Testis (tissue), 3 donors: ENCODE measurements around the gene POLR3E. TPM values are rescaled to one million over a fixed set of nuclear protein-coding genes. Genes with fewer than 3 reads are reported as not detected.
A peak's percentile ranks its signal among the peaks of the same experiment; 100 is the strongest.

Source experiments
- DNase-seq: peaks from one replicate; pipeline ENCODE4 v3.0.0-alpha.2; 2019
- H3K27ac ChIP-seq, 2 donors: fragments of 200-600 bp; sonication (generic); one replicate each; pipeline ENCODE4 v1.5.1; 2019
- H3K27me3 ChIP-seq: fragments of 200-600 bp; sonication (generic); one replicate; pipeline ENCODE4 v1.5.1; 2019
- H3K36me3 ChIP-seq: fragments of 200-600 bp; sonication (generic); one replicate; pipeline ENCODE4 v1.5.1; 2017; ENCODE audit warnings: low read depth; ENCODE audit errors: missing control alignments
- H3K4me1 ChIP-seq: fragments of 200-600 bp; sonication (generic); one replicate; pipeline ENCODE4 v1.5.1; 2019
- H3K4me3 ChIP-seq, 2 donors: fragments of 200-600 bp; sonication (generic); one replicate each; pipeline ENCODE4 v1.5.1; 2017 to 2019
- H3K9me3 ChIP-seq: fragments of 200-600 bp; sonication (generic); one replicate; pipeline ENCODE4 v1.5.1; 2017
- POLR2A ChIP-seq: fragments of 450-650 bp; IDR thresholded peaks from one replicate; pipeline ENCODE4 v1.6.1; 2017; ENCODE audit warnings: antibody characterized with exemption, mild to moderate bottlenecking, moderate library complexity
- WGBS, 2 donors: methylation state at CpG; one replicate each; pipeline ENCODE4 v1.1.5; 2018; 5-methylcytosine and 5-hydroxymethylcytosine counted together
- intact Hi-C: fragments of 100-400 bp; cut with DNase I; formaldehyde crosslinking; loops from one replicate; pipeline ENCODE4 v1.15.1; 2023; ENCODE audit warnings: low total_unique reads
- polyA plus RNA-seq: library from polyadenylated mRNA; stranded (reverse); fragments of 350-450 nt; fragmentation: Illumina TruSeq; extraction: RNeasy Lipid Tissue Mini Kit (QIAGEN cat#74804); gene quantifications from one replicate; pipeline ENCODE4 v1.2.3, GENCODE V29; 2014; ENCODE audit warnings: low read depth, low replicate concordance; ENCODE audit not compliant: insufficient read depth
- total RNA-seq, 2 donors: library from RNA; depleted of rRNA; stranded (reverse); fragments of >200 nt; gene quantifications; one replicate each; pipeline ENCODE4 v1.2.3, GENCODE V29; 2016
- TF ChIP-seq, protein P1 (sequence below), 3 experiments: fragments of 450-650 bp in 2 of 3; fragments of 200-600 bp in 1 of 3; sonication (generic) in 1 of 3; IDR thresholded peaks; one replicate each; pipeline ENCODE4 v1.5.1; 2016 to 2019; ENCODE audit warnings: antibody characterized with exemption in 3 of 3, mild to moderate bottlenecking in 2 of 3, moderate library complexity in 1 of 3

POLR3E gene
- total and polyA plus RNA-seq, 3 donors from 2014 or later: 59.4 to 76.2 (median 61.7) TPM

DNA sequence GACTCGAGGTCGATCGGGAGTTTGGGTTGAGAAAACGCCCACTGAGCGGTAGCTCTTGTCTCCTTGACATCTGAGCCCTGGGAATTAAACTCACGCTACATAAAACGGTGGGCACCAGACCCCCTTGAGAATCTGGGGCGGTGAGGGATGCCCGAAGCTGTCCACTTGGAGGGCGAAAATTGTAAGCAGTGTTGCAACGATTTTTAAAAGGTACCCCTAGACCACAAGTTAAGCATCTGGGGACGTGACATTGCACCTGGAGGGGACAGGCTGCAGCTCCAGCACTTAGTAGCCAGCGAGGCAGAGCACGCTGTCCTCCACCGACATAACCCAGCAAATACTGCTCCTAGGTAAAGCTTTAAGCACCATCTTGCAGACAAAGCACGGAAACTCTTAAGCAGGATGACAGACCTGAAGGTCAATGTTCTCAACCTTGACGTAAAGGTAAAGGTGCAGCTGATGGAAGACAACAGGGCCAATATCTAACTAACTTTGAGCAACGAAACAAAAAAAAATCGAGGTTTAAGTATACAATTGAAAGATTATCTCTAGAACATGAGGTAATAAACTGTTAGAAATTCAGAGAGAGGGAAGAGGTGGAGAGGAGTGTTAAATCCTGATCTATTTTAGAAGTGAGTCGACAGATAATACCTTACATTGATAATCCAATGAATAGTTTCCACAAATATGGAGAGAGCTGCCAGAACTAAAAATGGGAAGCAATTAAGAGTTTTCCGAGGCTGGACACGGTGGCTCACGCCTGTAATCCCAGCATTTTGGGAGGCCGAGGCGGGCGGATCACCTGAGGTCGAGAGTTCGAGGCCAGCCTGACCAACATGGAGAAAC, 78.1 kb downstream of the POLR3E start:
- intact Hi-C loops: no loop called here
- Histone ChIP-seq H3K27ac (peak overlapping the region; percentile 72 to 86), H3K27me3 (no peaks in the 10 kb centered on the region), H3K4me3 (peak overlapping the region; percentile 78 to 88), H3K36me3 (no peaks in the 10 kb centered on the region), H3K4me1 (peaks cover 8% of the 10 kb centered on the region), H3K9me3 (no peaks in the 10 kb centered on the region)
- peak; percentile 17 for DNase-seq
- TF ChIP-seq, protein P1, sequence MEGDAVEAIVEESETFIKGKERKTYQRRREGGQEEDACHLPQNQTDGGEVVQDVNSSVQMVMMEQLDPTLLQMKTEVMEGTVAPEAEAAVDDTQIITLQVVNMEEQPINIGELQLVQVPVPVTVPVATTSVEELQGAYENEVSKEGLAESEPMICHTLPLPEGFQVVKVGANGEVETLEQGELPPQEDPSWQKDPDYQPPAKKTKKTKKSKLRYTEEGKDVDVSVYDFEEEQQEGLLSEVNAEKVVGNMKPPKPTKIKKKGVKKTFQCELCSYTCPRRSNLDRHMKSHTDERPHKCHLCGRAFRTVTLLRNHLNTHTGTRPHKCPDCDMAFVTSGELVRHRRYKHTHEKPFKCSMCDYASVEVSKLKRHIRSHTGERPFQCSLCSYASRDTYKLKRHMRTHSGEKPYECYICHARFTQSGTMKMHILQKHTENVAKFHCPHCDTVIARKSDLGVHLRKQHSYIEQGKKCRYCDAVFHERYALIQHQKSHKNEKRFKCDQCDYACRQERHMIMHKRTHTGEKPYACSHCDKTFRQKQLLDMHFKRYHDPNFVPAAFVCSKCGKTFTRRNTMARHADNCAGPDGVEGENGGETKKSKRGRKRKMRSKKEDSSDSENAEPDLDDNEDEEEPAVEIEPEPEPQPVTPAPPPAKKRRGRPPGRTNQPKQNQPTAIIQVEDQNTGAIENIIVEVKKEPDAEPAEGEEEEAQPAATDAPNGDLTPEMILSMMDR (IDR thresholded peaks at IDR 0.05): no peak
- no peak for TF ChIP-seq POLR2A
- WGBS, 2 donors: 28 to 33% methylated on average over 26 to 28 of the region's 28 CpGs

DNA sequence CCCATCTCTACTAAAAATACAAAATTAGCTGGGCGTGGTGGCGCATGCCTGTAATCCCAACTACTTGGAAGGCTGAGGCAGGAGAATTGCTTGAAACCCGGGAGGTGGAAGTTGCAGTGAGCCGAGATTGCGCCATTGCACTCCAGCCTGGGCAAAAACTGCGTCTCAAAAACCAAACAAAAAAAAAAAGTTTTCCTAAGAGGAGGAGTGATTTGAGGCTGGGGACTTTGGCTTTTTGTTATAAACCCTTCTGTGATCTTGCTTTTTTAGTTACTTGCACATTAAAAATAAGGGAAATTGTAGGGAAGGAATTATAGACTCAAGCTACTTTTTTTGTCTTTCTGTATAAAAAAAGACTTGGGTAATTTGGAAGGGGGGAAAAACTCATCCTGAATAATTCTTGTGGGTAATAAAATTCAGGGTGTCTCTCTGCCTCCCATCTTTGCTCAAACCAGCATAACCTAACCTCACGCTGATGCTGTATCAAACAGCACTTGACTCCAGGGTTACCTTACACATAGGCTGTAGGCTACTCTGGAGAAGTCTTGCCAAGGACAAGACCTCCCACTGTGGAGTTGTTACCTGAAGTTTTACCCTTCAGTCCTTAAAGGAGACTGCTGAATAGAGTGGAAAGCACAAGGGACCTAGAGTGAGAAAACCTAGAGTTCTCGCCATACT, 78.9 kb downstream of the POLR3E start:
- intact Hi-C loops: no loop called here
- peaks cover 8% of the 10 kb centered on the region for H3K4me1 ChIP-seq
- TF ChIP-seq POLR2A: no peak
- TF ChIP-seq, protein P1 (IDR thresholded peaks at IDR 0.05): no peak
- H3K27me3 ChIP-seq: no peaks in the 10 kb centered on the region
- no peak for DNase-seq
- no peaks in the 10 kb centered on the region for H3K36me3 ChIP-seq
- H3K27ac ChIP-seq: no peak overlapping the region
- 65 to 79% methylated on average over 8 of the region's 8 CpGs for WGBS, 2 donors
- H3K4me3 ChIP-seq: peak overlapping the region in 1 of 2 donors; percentile 78
- no peaks in the 10 kb centered on the region for H3K9me3 ChIP-seq

DNA sequence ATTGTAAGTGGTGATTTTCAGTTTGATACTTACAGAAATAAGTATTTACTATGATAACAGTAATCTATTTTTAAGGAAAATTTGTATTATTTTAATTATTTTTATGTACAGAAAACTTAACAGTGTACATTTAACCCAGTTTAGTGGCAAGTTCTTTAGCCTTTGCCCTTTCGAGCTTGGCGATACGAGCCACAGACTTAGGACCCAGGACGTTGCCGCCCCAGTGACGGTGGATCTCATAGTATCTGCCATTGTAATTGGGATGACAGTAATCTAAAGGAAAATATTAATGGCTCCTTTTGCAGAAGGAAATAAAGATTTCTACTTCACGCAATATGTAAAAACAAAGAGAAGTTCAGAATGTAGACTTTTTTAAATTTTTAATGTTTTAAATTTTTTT, 82.4 kb downstream of the POLR3E start:
- intact Hi-C loops: no loop called here
- TF ChIP-seq, protein P1 (IDR thresholded peaks at IDR 0.05): no peak
- TF ChIP-seq POLR2A: no peak
- 96 to 97% methylated on average over 7 of the region's 7 CpGs for WGBS, 2 donors
- no peak for DNase-seq
- Histone ChIP-seq H3K4me1 (peaks cover 4% of the 10 kb centered on the region), H3K4me3 (no peak overlapping the region), H3K27me3 (no peaks in the 10 kb centered on the region), H3K27ac (no peak overlapping the region), H3K9me3 (no peaks in the 10 kb centered on the region), H3K36me3 (no peaks in the 10 kb centered on the region)

DNA sequence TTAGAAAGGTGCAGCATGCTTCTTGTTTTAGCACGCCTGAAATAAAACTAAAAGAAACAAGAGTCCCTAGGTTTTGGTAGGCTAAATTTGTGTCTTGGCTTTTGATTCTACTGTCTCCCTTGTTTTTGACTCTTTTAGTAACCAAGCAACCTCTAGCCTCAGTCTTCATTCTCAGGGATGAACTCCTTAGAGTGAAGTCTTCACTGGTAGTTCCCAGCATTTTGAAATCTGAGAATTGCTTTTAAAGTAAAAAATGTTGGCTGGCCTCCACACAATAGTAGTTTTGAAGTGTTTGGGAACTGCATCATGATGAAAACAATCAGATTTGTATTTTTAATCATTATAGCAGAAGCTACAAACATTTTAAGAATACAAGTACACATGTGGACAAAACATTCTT, 83.3 kb downstream of the POLR3E start:
- intact Hi-C loops: no loop called here
- Histone ChIP-seq H3K27ac (no peak overlapping the region), H3K27me3 (no peaks in the 10 kb centered on the region)

More for the DNA sequence above, 83.3 kb downstream of the POLR3E start:
- Histone ChIP-seq H3K4me3 (no peak overlapping the region), H3K9me3 (no peaks in the 10 kb centered on the region), H3K36me3 (no peaks in the 10 kb centered on the region), H3K4me1 (no peaks in the 10 kb centered on the region)
- WGBS, 2 donors: 84 to 89% methylated on average over 1 of the region's 1 CpG
- TF ChIP-seq, protein P1 (IDR thresholded peaks at IDR 0.05): no peak
- no peak for TF ChIP-seq POLR2A
- no peak for DNase-seq
